Liver (tissue), 9 donors: ENCODE measurements around the gene ATP10A. TPM values are rescaled to one million over a fixed set of nuclear protein-coding genes. Genes with fewer than 3 reads are reported as not detected.

Source experiments
- DNase-seq: peaks from one replicate; pipeline ENCODE4 v3.0.0-alpha.2; 2017; ENCODE audit warnings: low spot score
- H3K27ac ChIP-seq, 2 donors: one replicate each; pipeline ENCODE4 v1.7.0; 2013; ENCODE audit warnings: inconsistent platforms in 2 of 2, low read length in 2 of 2, control low read depth in 1 of 2, low read depth in 1 of 2, mild to moderate bottlenecking in 1 of 2
- H3K27me3 ChIP-seq, 4 donors: one replicate each; pipeline versions ENCODE4 v1.6.1 to v1.7.0; 2013; ENCODE audit warnings: low read length in 3 of 4, inconsistent platforms in 1 of 4, mild to moderate bottlenecking in 1 of 4, moderate library complexity in 1 of 4; ENCODE audit not compliant: control insufficient read depth in 4 of 4, insufficient read depth in 4 of 4
- H3K36me3 ChIP-seq, 4 donors: one replicate each; pipeline versions ENCODE4 v1.6.1 to v1.7.0; 2013; ENCODE audit warnings: low read length in 3 of 4, mild to moderate bottlenecking in 3 of 4, low read depth in 1 of 4, moderate library complexity in 1 of 4; ENCODE audit not compliant: control insufficient read depth in 4 of 4, insufficient read depth in 3 of 4
- H3K4me1 ChIP-seq, 4 donors: one replicate each; pipeline versions ENCODE4 v1.6.1 to v1.7.0; 2013; ENCODE audit warnings: low read length in 3 of 4, mild to moderate bottlenecking in 3 of 4, moderate library complexity in 1 of 4; ENCODE audit not compliant: control insufficient read depth in 4 of 4, insufficient read depth in 4 of 4
- H3K4me3 ChIP-seq, 3 donors: one replicate each; pipeline versions ENCODE4 v1.6.1 to v1.7.0; 2013; ENCODE audit warnings: low read length in 3 of 3, control low read depth in 1 of 3, low read depth in 1 of 3, mild to moderate bottlenecking in 1 of 3
- H3K9ac ChIP-seq, 2 donors: one replicate each; pipeline ENCODE4 v1.7.0; 2013; ENCODE audit warnings: low read length in 2 of 2, mild to moderate bottlenecking in 2 of 2, moderate library complexity in 2 of 2, control low read depth in 1 of 2, low read depth in 1 of 2
- H3K9me3 ChIP-seq, 4 donors: one replicate each; pipeline versions ENCODE4 v1.6.1 to v1.7.0; 2013; ENCODE audit warnings: low read length in 3 of 4; ENCODE audit not compliant: control insufficient read depth in 4 of 4
- EGR1 ChIP-seq, 2 donors: IDR thresholded peaks; 2 replicates each; pipeline ENCODE4 v1.6.1; 2016 to 2018; ENCODE audit warnings: antibody characterized with exemption in 2 of 2, low read depth in 2 of 2
- FOXA1 ChIP-seq: IDR thresholded peaks from 2 replicates; pipeline ENCODE4 v1.6.1; 2016; ENCODE audit warnings: antibody characterized with exemption
- FOXA2 ChIP-seq: IDR thresholded peaks from 2 replicates; pipeline ENCODE4 v1.6.1; 2016; ENCODE audit warnings: antibody characterized with exemption
- GABPA ChIP-seq, 2 donors: IDR thresholded peaks in 1 of 2; conservative IDR thresholded peaks in 1 of 2; 2 replicates each; pipeline ENCODE4 v1.6.1; 2016; ENCODE audit warnings: antibody characterized with exemption in 2 of 2, mild to moderate bottlenecking in 1 of 2, moderate library complexity in 1 of 2
- HNF4A ChIP-seq, 2 donors: conservative IDR thresholded peaks; 2 replicates each; pipeline ENCODE4 v1.6.1; 2016; ENCODE audit warnings: antibody characterized with exemption in 2 of 2, mild to moderate bottlenecking in 2 of 2
- HNF4G ChIP-seq: IDR thresholded peaks from 2 replicates; pipeline ENCODE4 v1.6.1; 2016; ENCODE audit warnings: antibody characterized with exemption
- JUND ChIP-seq, 2 donors: IDR thresholded peaks; 2 replicates each; pipeline ENCODE4 v1.6.1; 2016; ENCODE audit warnings: antibody characterized with exemption in 2 of 2
- NR2F2 ChIP-seq: IDR thresholded peaks from 2 replicates; pipeline ENCODE4 v1.6.1; 2016; ENCODE audit warnings: antibody characterized with exemption
- RAD21 ChIP-seq, 2 donors: IDR thresholded peaks; 2 replicates each; pipeline ENCODE4 v1.6.1; 2016; ENCODE audit warnings: antibody characterized with exemption in 2 of 2, mild to moderate bottlenecking in 2 of 2
- RXRA ChIP-seq, 2 donors: IDR thresholded peaks; 2 replicates each; pipeline ENCODE4 v1.6.1; 2017 to 2018; ENCODE audit warnings: antibody characterized with exemption in 2 of 2, mild to moderate bottlenecking in 1 of 2
- SP1 ChIP-seq: IDR thresholded peaks from 2 replicates; pipeline ENCODE4 v1.6.1; 2018; ENCODE audit warnings: antibody characterized with exemption, mild to moderate bottlenecking
- TAF1 ChIP-seq: conservative IDR thresholded peaks from 2 replicates; pipeline ENCODE4 v1.6.1; 2016; ENCODE audit warnings: antibody characterized with exemption, mild to moderate bottlenecking
- YY1 ChIP-seq: IDR thresholded peaks from 2 replicates; pipeline ENCODE4 v1.6.1; 2016; ENCODE audit warnings: antibody characterized with exemption, mild to moderate bottlenecking
- WGBS: extraction: QIAGEN DNeasy Blood & Tissue Kit; methylation state at CpG from one replicate; pipeline ENCODE4 v1.1.7; 2013; 5-methylcytosine and 5-hydroxymethylcytosine counted together
- polyA plus RNA-seq, 2 donors: library from polyadenylated mRNA; stranded (reverse) in 1 of 2; unstranded in 1 of 2; fragments of 200-250 nt in 1 of 2; fragments of >200 nt in 1 of 2; fragmentation: Nextera tagmentation in 1 of 2; extraction: Ambion mirVana in 1 of 2; gene quantifications; one replicate each; pipeline versions ENCODE4 v1.2.1 to v1.2.3, GENCODE V29; 2013 to 2015
- total RNA-seq, 2 donors: library from RNA; depleted of rRNA; stranded (reverse); fragments of >200 nt; gene quantifications; one replicate each; pipeline ENCODE4 v1.2.3, GENCODE V29; 2014
- TF ChIP-seq, protein P1 (sequence below): IDR thresholded peaks from 2 replicates; pipeline ENCODE4 v1.6.1; 2016; ENCODE audit warnings: antibody characterized with exemption
- TF ChIP-seq, protein P2 (sequence below): IDR thresholded peaks from 2 replicates; pipeline ENCODE4 v1.6.1; 2016; ENCODE audit warnings: antibody characterized with exemption
- TF ChIP-seq, protein P3 (sequence below): IDR thresholded peaks from 2 replicates; pipeline ENCODE4 v1.6.1; 2016; ENCODE audit warnings: antibody characterized with exemption
- TF ChIP-seq, protein P4 (sequence below): fragments of 150-350 bp; IDR thresholded peaks from 2 replicates; pipeline ENCODE4 v1.5.1; 2017; ENCODE audit warnings: improper control_type of control experiment, low read depth, low read length; ENCODE audit not compliant: missing input control
- TF ChIP-seq, protein P5 (sequence below): IDR thresholded peaks from 2 replicates; pipeline ENCODE4 v1.6.1; 2016; ENCODE audit warnings: antibody characterized with exemption, mild to moderate bottlenecking
- donor health status: healthy.
- donor health status: healthy.
- donor health status: healthy.
- donor health status: healthy.
- donor health status: healthy.

Gene ATP10A
- total and polyA plus RNA-seq, 4 donors: 0.22 to 1.8 (median 0.39) TPM

DNA sequence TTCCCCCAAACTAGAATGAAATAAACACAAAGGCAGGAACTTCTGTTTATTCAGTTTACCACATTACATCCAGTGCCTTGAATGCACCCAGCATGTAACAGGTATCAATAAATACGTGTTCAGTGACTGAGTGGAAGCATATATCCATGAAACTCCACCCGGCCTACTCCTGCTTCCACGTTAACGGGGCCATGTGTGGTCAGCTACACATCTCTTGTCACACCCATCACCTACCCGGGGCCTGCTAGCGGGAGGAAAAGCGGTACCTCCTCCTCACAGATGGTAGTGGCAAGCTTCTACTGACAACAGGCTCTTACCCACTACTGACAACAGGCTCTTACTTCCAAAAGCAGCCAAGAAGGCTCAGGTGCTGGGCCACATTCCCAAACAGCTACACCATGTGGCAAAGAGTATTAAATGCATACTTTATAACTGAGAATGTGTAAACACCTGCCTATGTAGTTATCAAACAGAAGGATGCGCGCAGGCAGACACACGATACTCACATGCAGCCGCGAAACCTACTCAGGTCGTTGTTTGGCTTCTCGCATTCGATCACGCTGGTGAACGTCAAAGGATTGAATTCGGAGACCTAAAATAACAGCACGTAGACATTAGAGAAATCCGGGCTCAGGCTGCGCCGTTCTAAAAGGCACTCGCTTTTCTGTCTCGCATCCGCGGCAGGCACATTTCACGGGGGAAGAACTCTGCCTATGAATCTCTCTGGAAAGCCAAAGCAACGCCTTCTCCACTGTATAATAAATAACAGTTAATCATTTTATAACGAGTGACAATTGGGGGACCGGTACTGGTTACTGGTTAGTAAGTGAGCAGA is 127.4 kb downstream of the ATP10A start:
- no peak for DNase-seq
- WGBS: 87% methylated on average over 30 of the region's 30 CpGs
- no peak overlapping the region for H3K4me3 ChIP-seq
- H3K9ac ChIP-seq: no peak overlapping the region
- peaks cover 0 to 2% (median 0%) of the 10 kb centered on the region in 4 donors for H3K4me1 ChIP-seq
- H3K9me3 ChIP-seq: no peaks in the 10 kb centered on the region
- no peak for TF ChIP-seq RAD21 (IDR thresholded peaks at IDR 0.05)
- no peak for TF ChIP-seq HNF4A (conservative IDR thresholded peaks at IDR 0.05)
- no peak for TF ChIP-seq FOXA2
- TF ChIP-seq, protein P1, sequence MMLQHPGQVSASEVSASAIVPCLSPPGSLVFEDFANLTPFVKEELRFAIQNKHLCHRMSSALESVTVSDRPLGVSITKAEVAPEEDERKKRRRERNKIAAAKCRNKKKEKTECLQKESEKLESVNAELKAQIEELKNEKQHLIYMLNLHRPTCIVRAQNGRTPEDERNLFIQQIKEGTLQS: no peak
- no peak for TF ChIP-seq GABPA (IDR thresholded peaks at IDR 0.05 in 1 of 2, conservative IDR thresholded peaks at IDR 0.05 in 1 of 2)
- TF ChIP-seq JUND (IDR thresholded peaks at IDR 0.05): no peak
- TF ChIP-seq, protein P2, sequence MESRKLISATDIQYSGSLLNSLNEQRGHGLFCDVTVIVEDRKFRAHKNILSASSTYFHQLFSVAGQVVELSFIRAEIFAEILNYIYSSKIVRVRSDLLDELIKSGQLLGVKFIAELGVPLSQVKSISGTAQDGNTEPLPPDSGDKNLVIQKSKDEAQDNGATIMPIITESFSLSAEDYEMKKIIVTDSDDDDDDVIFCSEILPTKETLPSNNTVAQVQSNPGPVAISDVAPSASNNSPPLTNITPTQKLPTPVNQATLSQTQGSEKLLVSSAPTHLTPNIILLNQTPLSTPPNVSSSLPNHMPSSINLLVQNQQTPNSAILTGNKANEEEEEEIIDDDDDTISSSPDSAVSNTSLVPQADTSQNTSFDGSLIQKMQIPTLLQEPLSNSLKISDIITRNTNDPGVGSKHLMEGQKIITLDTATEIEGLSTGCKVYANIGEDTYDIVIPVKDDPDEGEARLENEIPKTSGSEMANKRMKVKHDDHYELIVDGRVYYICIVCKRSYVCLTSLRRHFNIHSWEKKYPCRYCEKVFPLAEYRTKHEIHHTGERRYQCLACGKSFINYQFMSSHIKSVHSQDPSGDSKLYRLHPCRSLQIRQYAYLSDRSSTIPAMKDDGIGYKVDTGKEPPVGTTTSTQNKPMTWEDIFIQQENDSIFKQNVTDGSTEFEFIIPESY: no peak
- no peak for TF ChIP-seq RXRA (IDR thresholded peaks at IDR 0.05)
- no peak for TF ChIP-seq FOXA1
- TF ChIP-seq, protein P3, sequence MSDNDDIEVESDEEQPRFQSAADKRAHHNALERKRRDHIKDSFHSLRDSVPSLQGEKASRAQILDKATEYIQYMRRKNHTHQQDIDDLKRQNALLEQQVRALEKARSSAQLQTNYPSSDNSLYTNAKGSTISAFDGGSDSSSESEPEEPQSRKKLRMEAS: no peak
- TF ChIP-seq, protein P4, sequence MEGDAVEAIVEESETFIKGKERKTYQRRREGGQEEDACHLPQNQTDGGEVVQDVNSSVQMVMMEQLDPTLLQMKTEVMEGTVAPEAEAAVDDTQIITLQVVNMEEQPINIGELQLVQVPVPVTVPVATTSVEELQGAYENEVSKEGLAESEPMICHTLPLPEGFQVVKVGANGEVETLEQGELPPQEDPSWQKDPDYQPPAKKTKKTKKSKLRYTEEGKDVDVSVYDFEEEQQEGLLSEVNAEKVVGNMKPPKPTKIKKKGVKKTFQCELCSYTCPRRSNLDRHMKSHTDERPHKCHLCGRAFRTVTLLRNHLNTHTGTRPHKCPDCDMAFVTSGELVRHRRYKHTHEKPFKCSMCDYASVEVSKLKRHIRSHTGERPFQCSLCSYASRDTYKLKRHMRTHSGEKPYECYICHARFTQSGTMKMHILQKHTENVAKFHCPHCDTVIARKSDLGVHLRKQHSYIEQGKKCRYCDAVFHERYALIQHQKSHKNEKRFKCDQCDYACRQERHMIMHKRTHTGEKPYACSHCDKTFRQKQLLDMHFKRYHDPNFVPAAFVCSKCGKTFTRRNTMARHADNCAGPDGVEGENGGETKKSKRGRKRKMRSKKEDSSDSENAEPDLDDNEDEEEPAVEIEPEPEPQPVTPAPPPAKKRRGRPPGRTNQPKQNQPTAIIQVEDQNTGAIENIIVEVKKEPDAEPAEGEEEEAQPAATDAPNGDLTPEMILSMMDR: no peak
- no peak for TF ChIP-seq TAF1
- TF ChIP-seq EGR1 (IDR thresholded peaks at IDR 0.05; ENCODE audit: low read depth in 2 of 2): no peak
- TF ChIP-seq, protein P5, sequence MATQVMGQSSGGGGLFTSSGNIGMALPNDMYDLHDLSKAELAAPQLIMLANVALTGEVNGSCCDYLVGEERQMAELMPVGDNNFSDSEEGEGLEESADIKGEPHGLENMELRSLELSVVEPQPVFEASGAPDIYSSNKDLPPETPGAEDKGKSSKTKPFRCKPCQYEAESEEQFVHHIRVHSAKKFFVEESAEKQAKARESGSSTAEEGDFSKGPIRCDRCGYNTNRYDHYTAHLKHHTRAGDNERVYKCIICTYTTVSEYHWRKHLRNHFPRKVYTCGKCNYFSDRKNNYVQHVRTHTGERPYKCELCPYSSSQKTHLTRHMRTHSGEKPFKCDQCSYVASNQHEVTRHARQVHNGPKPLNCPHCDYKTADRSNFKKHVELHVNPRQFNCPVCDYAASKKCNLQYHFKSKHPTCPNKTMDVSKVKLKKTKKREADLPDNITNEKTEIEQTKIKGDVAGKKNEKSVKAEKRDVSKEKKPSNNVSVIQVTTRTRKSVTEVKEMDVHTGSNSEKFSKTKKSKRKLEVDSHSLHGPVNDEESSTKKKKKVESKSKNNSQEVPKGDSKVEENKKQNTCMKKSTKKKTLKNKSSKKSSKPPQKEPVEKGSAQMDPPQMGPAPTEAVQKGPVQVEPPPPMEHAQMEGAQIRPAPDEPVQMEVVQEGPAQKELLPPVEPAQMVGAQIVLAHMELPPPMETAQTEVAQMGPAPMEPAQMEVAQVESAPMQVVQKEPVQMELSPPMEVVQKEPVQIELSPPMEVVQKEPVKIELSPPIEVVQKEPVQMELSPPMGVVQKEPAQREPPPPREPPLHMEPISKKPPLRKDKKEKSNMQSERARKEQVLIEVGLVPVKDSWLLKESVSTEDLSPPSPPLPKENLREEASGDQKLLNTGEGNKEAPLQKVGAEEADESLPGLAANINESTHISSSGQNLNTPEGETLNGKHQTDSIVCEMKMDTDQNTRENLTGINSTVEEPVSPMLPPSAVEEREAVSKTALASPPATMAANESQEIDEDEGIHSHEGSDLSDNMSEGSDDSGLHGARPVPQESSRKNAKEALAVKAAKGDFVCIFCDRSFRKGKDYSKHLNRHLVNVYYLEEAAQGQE: no peak
- TF ChIP-seq HNF4G: no peak
- no peak for TF ChIP-seq NR2F2
- TF ChIP-seq YY1: no peak
- TF ChIP-seq SP1: no peak
- no peaks in the 10 kb centered on the region for H3K36me3 ChIP-seq
- no peaks in the 10 kb centered on the region for H3K27me3 ChIP-seq
- no peak overlapping the region for H3K27ac ChIP-seq
